Fibroblast of lung (primary cell): ENCODE data around the gene PHEX. TPM values are rescaled to one million over a fixed set of nuclear protein-coding genes. Genes with fewer than 3 reads are reported as not detected.

Source experiments
- DNase-seq, 2 donors: peaks; one replicate each; pipeline versions ENCODE4 v3.0.0 to v3.0.0-alpha.2; 2010; ENCODE audit warnings: low read depth in 2 of 2
- H2AFZ ChIP-seq: 2 replicates; pipeline ENCODE4 v1.5.1; 2012; ENCODE audit warnings: low read length, control low read depth, inconsistent platforms
- H3K27ac ChIP-seq: 2 replicates; pipeline ENCODE4 v1.5.1; 2011; ENCODE audit warnings: low read length, control low read depth; ENCODE audit not compliant: insufficient read depth
- H3K27me3 ChIP-seq: 2 replicates; pipeline ENCODE4 v1.5.1; 2011; ENCODE audit warnings: mild to moderate bottlenecking, low read length; ENCODE audit not compliant: control insufficient read depth, insufficient read depth
- H3K36me3 ChIP-seq: 2 replicates; pipeline ENCODE4 v1.5.1; 2011; ENCODE audit warnings: low read length; ENCODE audit not compliant: control insufficient read depth, insufficient read depth
- H3K4me1 ChIP-seq: 2 replicates; pipeline ENCODE4 v1.5.1; 2011; ENCODE audit warnings: low read length; ENCODE audit not compliant: control insufficient read depth, insufficient read depth; ENCODE audit errors: extremely low read depth
- H3K4me2 ChIP-seq: 2 replicates; pipeline ENCODE4 v1.5.1; 2011; ENCODE audit warnings: low read length, control low read depth; ENCODE audit not compliant: insufficient read depth; ENCODE audit errors: extremely low read depth
- H3K4me3 ChIP-seq, 4 experiments: fragments of 200-600 bp in 1 of 4; sonication (generic) in 1 of 4; replicated peaks in 1 of 4; 2 replicates each; pipeline ENCODE4 v1.5.1; 2011 to 2016; ENCODE audit warnings: low read length in 4 of 4, low read depth in 3 of 4, mild to moderate bottlenecking in 3 of 4, control low read depth in 2 of 4, inconsistent platforms in 1 of 4, mixed read lengths in 1 of 4; ENCODE audit not compliant: insufficient read depth in 1 of 4; ENCODE audit errors: control extremely low read depth in 1 of 4
- H3K79me2 ChIP-seq: 2 replicates; pipeline ENCODE4 v1.5.1; 2012; ENCODE audit warnings: mild to moderate bottlenecking, low read length, inconsistent platforms; ENCODE audit not compliant: control insufficient read depth, insufficient read depth
- H3K9ac ChIP-seq: 2 replicates; pipeline ENCODE4 v1.5.1; 2011; ENCODE audit warnings: mild to moderate bottlenecking, low read length, control low read depth; ENCODE audit not compliant: insufficient read depth
- H3K9me3 ChIP-seq: 2 replicates; pipeline ENCODE4 v1.5.1; 2012; ENCODE audit warnings: low read depth, low read length; ENCODE audit not compliant: control insufficient read depth, insufficient read depth
- H4K20me1 ChIP-seq: 2 replicates; pipeline ENCODE4 v1.5.1; 2011; ENCODE audit warnings: low read length; ENCODE audit not compliant: control insufficient read depth, insufficient read depth; ENCODE audit errors: extremely low read depth
- CTCF ChIP-seq, 2 donors: IDR thresholded peaks in 1 of 2; conservative IDR thresholded peaks in 1 of 2; 1 replicate in 1 of 2; 2 replicates in 1 of 2; pipeline ENCODE4 v1.5.1; 2011 to 2012; ENCODE audit warnings: low read length in 2 of 2, control low read depth in 1 of 2, inconsistent platforms in 1 of 2, low read depth in 1 of 2, mild to moderate bottlenecking in 1 of 2
- EZH2 ChIP-seq: IDR thresholded peaks from 2 replicates; pipeline ENCODE4 v1.5.1; 2012; ENCODE audit warnings: low read length, control low read depth, mild to moderate bottlenecking; ENCODE audit errors: missing control alignments
- polyA plus RNA-seq, 2 donors: library from polyadenylated mRNA; depleted of rRNA in 1 of 2; stranded (reverse) in 1 of 2; unstranded in 1 of 2; fragments of >200 nt; gene quantifications; 2 replicates each; pipeline ENCODE4 v1.2.1, GENCODE V29; 2011 to 2012; ENCODE audit warnings: missing spikeins in 1 of 2
- total RNA-seq: library from RNA; depleted of rRNA; stranded (reverse); fragments of >200 nt; gene quantifications from 2 replicates; pipeline ENCODE4 v1.2.1, GENCODE V29; 2014

PHEX gene
- total and polyA plus RNA-seq, 2 donors (not counting 1 experiment from before 2014, with no cell fraction given): 1.2 to 1.7 TPM

- no peaks in the 10 kb centered on the region for H3K9me3 ChIP-seq
- H3K27ac ChIP-seq: no peak overlapping the region
- H3K79me2 ChIP-seq: no peaks in the 10 kb centered on the region
Measured at GRCh38 chrX:22141047-22141730, 109.1 kb downstream of the PHEX start.

GRCh38 chrX:22147214-22147613 lies 115.1 kb downstream of the PHEX start:
- Histone ChIP-seq H3K4me2 (no peak overlapping the region), H2AFZ (no peak overlapping the region), H3K4me3 (no peak overlapping the region), H3K79me2 (no peaks in the 10 kb centered on the region), H3K36me3 (no peaks in the 10 kb centered on the region), H3K27me3 (no peaks in the 10 kb centered on the region), H3K9ac (no peak overlapping the region), H3K9me3 (no peaks in the 10 kb centered on the region), H4K20me1 (no peaks in the 10 kb centered on the region), H3K4me1 (no peaks in the 10 kb centered on the region), H3K27ac (no peak overlapping the region)
- TF ChIP-seq CTCF (conservative IDR thresholded peaks at IDR 0.05 in 1 of 2, IDR thresholded peaks at IDR 0.05 in 1 of 2; ENCODE audit: low read depth in 1 of 2, low read length in 2 of 2) (no peak), EZH2 (no peak)
- DNase-seq: peak in 1 of 2 donors; percentile 58

More at GRCh38 chrX:22141047-22141730, 109.1 kb downstream of the PHEX start:
- H4K20me1 ChIP-seq: no peaks in the 10 kb centered on the region
- no peak overlapping the region for H3K4me2 ChIP-seq
- no peak overlapping the region for H3K4me3 ChIP-seq
- peaks cover 4% of the 10 kb centered on the region for H3K4me1 ChIP-seq
- no peak overlapping the region for H3K9ac ChIP-seq
- no peaks in the 10 kb centered on the region for H3K36me3 ChIP-seq
- DNase-seq: peak in 1 of 2 donors; percentile 27
- H3K27me3 ChIP-seq: no peaks in the 10 kb centered on the region
- no peak for TF ChIP-seq CTCF (conservative IDR thresholded peaks at IDR 0.05 in 1 of 2, IDR thresholded peaks at IDR 0.05 in 1 of 2; ENCODE audit: low read depth in 1 of 2, low read length in 2 of 2)
- no peak for TF ChIP-seq EZH2
- H2AFZ ChIP-seq: no peak overlapping the region

- Histone ChIP-seq H3K27me3 (no peaks in the 10 kb centered on the region), H3K79me2 (no peaks in the 10 kb centered on the region), H3K4me1 (no peaks in the 10 kb centered on the region), H3K27ac (no peak overlapping the region), H3K4me3 (no peak overlapping the region), H4K20me1 (no peaks in the 10 kb centered on the region), H3K36me3 (no peaks in the 10 kb centered on the region), H2AFZ (no peak overlapping the region), H3K9me3 (no peaks in the 10 kb centered on the region), H3K9ac (no peak overlapping the region), H3K4me2 (no peak overlapping the region)
- TF ChIP-seq CTCF (conservative IDR thresholded peaks at IDR 0.05 in 1 of 2, IDR thresholded peaks at IDR 0.05 in 1 of 2; ENCODE audit: low read depth in 1 of 2, low read length in 2 of 2): no peak
- TF ChIP-seq EZH2: no peak
- DNase-seq: no peak
Measured at GRCh38 chrX:22147942-22148341, 115.8 kb downstream of the PHEX start.
